ENCODE measurements around the gene MMP1.

- TF ChIP-seq, protein P1, sequence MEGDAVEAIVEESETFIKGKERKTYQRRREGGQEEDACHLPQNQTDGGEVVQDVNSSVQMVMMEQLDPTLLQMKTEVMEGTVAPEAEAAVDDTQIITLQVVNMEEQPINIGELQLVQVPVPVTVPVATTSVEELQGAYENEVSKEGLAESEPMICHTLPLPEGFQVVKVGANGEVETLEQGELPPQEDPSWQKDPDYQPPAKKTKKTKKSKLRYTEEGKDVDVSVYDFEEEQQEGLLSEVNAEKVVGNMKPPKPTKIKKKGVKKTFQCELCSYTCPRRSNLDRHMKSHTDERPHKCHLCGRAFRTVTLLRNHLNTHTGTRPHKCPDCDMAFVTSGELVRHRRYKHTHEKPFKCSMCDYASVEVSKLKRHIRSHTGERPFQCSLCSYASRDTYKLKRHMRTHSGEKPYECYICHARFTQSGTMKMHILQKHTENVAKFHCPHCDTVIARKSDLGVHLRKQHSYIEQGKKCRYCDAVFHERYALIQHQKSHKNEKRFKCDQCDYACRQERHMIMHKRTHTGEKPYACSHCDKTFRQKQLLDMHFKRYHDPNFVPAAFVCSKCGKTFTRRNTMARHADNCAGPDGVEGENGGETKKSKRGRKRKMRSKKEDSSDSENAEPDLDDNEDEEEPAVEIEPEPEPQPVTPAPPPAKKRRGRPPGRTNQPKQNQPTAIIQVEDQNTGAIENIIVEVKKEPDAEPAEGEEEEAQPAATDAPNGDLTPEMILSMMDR (conservative IDR thresholded peaks at IDR 0.05), result peak; percentile 77
- TF ChIP-seq EZH2 (IDR thresholded peaks at IDR 0.05; ENCODE audit: low read depth), result no peak
These were observed 13.1 kb upstream of the MMP1 start for GRCh38 chr11:102810950-102811660.
